Fibroblast of lung (primary cell): Measurements from ENCODE around the gene ZMAT3. TPM values are rescaled to one million over a fixed set of nuclear protein-coding genes. Genes with fewer than 3 reads are reported as not detected.

Experiments used
- DNase-seq, 2 donors: peaks; one replicate each; pipeline versions ENCODE4 v3.0.0 to v3.0.0-alpha.2; 2010; ENCODE audit warnings: low read depth in 2 of 2
- H2AFZ ChIP-seq: 2 replicates; pipeline ENCODE4 v1.5.1; 2012; ENCODE audit warnings: low read length, control low read depth, inconsistent platforms
- H3K27ac ChIP-seq: 2 replicates; pipeline ENCODE4 v1.5.1; 2011; ENCODE audit warnings: low read length, control low read depth; ENCODE audit not compliant: insufficient read depth
- H3K27me3 ChIP-seq: 2 replicates; pipeline ENCODE4 v1.5.1; 2011; ENCODE audit warnings: mild to moderate bottlenecking, low read length; ENCODE audit not compliant: control insufficient read depth, insufficient read depth
- H3K36me3 ChIP-seq: 2 replicates; pipeline ENCODE4 v1.5.1; 2011; ENCODE audit warnings: low read length; ENCODE audit not compliant: control insufficient read depth, insufficient read depth
- H3K4me1 ChIP-seq: 2 replicates; pipeline ENCODE4 v1.5.1; 2011; ENCODE audit warnings: low read length; ENCODE audit not compliant: control insufficient read depth, insufficient read depth; ENCODE audit errors: extremely low read depth
- H3K4me2 ChIP-seq: 2 replicates; pipeline ENCODE4 v1.5.1; 2011; ENCODE audit warnings: low read length, control low read depth; ENCODE audit not compliant: insufficient read depth; ENCODE audit errors: extremely low read depth
- H3K4me3 ChIP-seq, 4 experiments: fragments of 200-600 bp in 1 of 4; sonication (generic) in 1 of 4; replicated peaks in 1 of 4; 2 replicates each; pipeline ENCODE4 v1.5.1; 2011 to 2016; ENCODE audit warnings: low read length in 4 of 4, low read depth in 3 of 4, mild to moderate bottlenecking in 3 of 4, control low read depth in 2 of 4, inconsistent platforms in 1 of 4, mixed read lengths in 1 of 4; ENCODE audit not compliant: insufficient read depth in 1 of 4; ENCODE audit errors: control extremely low read depth in 1 of 4
- H3K79me2 ChIP-seq: 2 replicates; pipeline ENCODE4 v1.5.1; 2012; ENCODE audit warnings: mild to moderate bottlenecking, low read length, inconsistent platforms; ENCODE audit not compliant: control insufficient read depth, insufficient read depth
- H3K9ac ChIP-seq: 2 replicates; pipeline ENCODE4 v1.5.1; 2011; ENCODE audit warnings: mild to moderate bottlenecking, low read length, control low read depth; ENCODE audit not compliant: insufficient read depth
- H3K9me3 ChIP-seq: 2 replicates; pipeline ENCODE4 v1.5.1; 2012; ENCODE audit warnings: low read depth, low read length; ENCODE audit not compliant: control insufficient read depth, insufficient read depth
- H4K20me1 ChIP-seq: 2 replicates; pipeline ENCODE4 v1.5.1; 2011; ENCODE audit warnings: low read length; ENCODE audit not compliant: control insufficient read depth, insufficient read depth; ENCODE audit errors: extremely low read depth
- CTCF ChIP-seq, 2 donors: IDR thresholded peaks in 1 of 2; conservative IDR thresholded peaks in 1 of 2; 1 replicate in 1 of 2; 2 replicates in 1 of 2; pipeline ENCODE4 v1.5.1; 2011 to 2012; ENCODE audit warnings: low read length in 2 of 2, control low read depth in 1 of 2, inconsistent platforms in 1 of 2, low read depth in 1 of 2, mild to moderate bottlenecking in 1 of 2
- EZH2 ChIP-seq: IDR thresholded peaks from 2 replicates; pipeline ENCODE4 v1.5.1; 2012; ENCODE audit warnings: low read length, control low read depth, mild to moderate bottlenecking; ENCODE audit errors: missing control alignments
- polyA plus RNA-seq, 2 donors: library from polyadenylated mRNA; depleted of rRNA in 1 of 2; stranded (reverse) in 1 of 2; unstranded in 1 of 2; fragments of >200 nt; gene quantifications; 2 replicates each; pipeline ENCODE4 v1.2.1, GENCODE V29; 2011 to 2012; ENCODE audit warnings: missing spikeins in 1 of 2
- total RNA-seq: library from RNA; depleted of rRNA; stranded (reverse); fragments of >200 nt; gene quantifications from 2 replicates; pipeline ENCODE4 v1.2.1, GENCODE V29; 2014

ZMAT3 gene
- total and polyA plus RNA-seq, 2 donors (not counting 1 experiment from before 2014, with no cell fraction given) = 34.3 to 34.8 TPM

DNA sequence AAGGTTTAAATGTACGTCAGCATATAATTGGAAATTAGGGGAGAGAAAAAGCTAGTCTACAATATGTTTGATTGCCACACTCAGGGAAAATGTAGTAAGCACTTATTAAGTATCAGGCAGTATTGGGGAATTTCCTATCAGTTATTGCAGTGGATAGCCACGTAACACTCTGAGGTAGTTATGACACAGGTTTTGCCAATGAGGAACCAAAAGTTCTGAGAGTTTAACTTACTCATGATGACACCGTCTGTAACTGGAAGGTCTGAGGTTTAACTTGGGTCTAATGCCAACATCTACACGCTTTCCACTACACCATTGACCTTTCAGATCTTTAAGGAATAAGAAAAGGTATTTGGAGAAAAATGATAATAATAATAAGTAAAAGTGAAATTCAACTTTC is 89.5 kb downstream of the ZMAT3 start:
- no peak for TF ChIP-seq CTCF (conservative IDR thresholded peaks at IDR 0.05 in 1 of 2, IDR thresholded peaks at IDR 0.05 in 1 of 2; ENCODE audit: low read depth in 1 of 2, low read length in 2 of 2)
- Histone ChIP-seq H3K27ac (no peak overlapping the region), H3K79me2 (no peaks in the 10 kb centered on the region), H3K36me3 (no peaks in the 10 kb centered on the region), H3K9ac (no peak overlapping the region), H3K4me1 (no peaks in the 10 kb centered on the region), H3K27me3 (no peaks in the 10 kb centered on the region), H2AFZ (no peak overlapping the region), H3K9me3 (no peaks in the 10 kb centered on the region), H4K20me1 (no peaks in the 10 kb centered on the region), H3K4me2 (no peak overlapping the region), H3K4me3 (no peak overlapping the region)
- DNase-seq = peak; percentile 21 to 30

DNA sequence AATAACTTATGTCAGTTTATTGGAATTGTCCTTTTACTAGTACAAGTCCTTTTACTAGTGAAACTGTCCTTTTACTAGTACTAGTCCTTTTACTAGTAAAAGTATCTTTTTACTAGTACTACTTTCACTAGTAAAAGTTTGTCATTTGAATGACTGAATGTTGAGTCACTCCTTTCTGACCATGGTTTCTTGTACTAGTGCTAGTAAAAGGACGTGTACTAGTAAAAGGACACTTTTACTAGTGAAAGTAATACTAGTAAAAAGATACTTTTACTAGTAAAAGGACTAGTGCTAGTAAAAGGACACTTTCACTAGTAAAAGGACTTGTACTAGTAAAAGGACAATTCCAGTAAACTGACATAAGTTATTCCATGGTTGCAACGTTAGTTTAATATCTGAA is 96.3 kb downstream of the ZMAT3 start:
- Histone ChIP-seq H2AFZ (no peak overlapping the region), H3K27ac (no peak overlapping the region), H3K9ac (no peak overlapping the region), H3K79me2 (no peaks in the 10 kb centered on the region), H3K36me3 (no peaks in the 10 kb centered on the region), H3K27me3 (no peaks in the 10 kb centered on the region), H3K9me3 (no peaks in the 10 kb centered on the region), H3K4me3 (no peak overlapping the region), H3K4me2 (no peak overlapping the region), H4K20me1 (no peaks in the 10 kb centered on the region), H3K4me1 (no peaks in the 10 kb centered on the region)
- no peak for TF ChIP-seq EZH2
- TF ChIP-seq CTCF (conservative IDR thresholded peaks at IDR 0.05 in 1 of 2, IDR thresholded peaks at IDR 0.05 in 1 of 2; ENCODE audit: low read depth in 1 of 2, low read length in 2 of 2) = no peak
- DNase-seq = no peak

- Histone ChIP-seq H3K36me3 (no peaks in the 10 kb centered on the region), H3K9me3 (no peaks in the 10 kb centered on the region), H3K4me1 (no peaks in the 10 kb centered on the region), H3K4me3 (no peak overlapping the region), H3K9ac (no peak overlapping the region), H3K4me2 (no peak overlapping the region), H2AFZ (no peak overlapping the region), H3K27me3 (no peaks in the 10 kb centered on the region), H4K20me1 (no peaks in the 10 kb centered on the region), H3K79me2 (no peaks in the 10 kb centered on the region), H3K27ac (no peak overlapping the region)
- DNase-seq = peak in 1 of 2 donors; percentile 29
- TF ChIP-seq CTCF (conservative IDR thresholded peaks at IDR 0.05 in 1 of 2, IDR thresholded peaks at IDR 0.05 in 1 of 2; ENCODE audit: low read depth in 1 of 2, low read length in 2 of 2) = no peak
- no peak for TF ChIP-seq EZH2
These were observed 100.0 kb downstream of the ZMAT3 start for GRCh38 chr3:178971614-178972013.
